Liver (tissue), 9 donors: Measurements from ENCODE around the gene APOL6. TPM values are rescaled to one million over a fixed set of nuclear protein-coding genes. Genes with fewer than 3 reads are reported as not detected.
"Not testable (repeated sequence)": the region's sequence is repeated elsewhere in the genome, so short reads cannot be mapped to it uniquely, and the experiment has no call there.

Experiments used
- DNase-seq: peaks from one replicate; pipeline ENCODE4 v3.0.0-alpha.2; 2017; ENCODE audit warnings: low spot score
- H3K27ac ChIP-seq, 2 donors: one replicate each; pipeline ENCODE4 v1.7.0; 2013; ENCODE audit warnings: inconsistent platforms in 2 of 2, low read length in 2 of 2, control low read depth in 1 of 2, low read depth in 1 of 2, mild to moderate bottlenecking in 1 of 2
- H3K27me3 ChIP-seq, 4 donors: one replicate each; pipeline versions ENCODE4 v1.6.1 to v1.7.0; 2013; ENCODE audit warnings: low read length in 3 of 4, inconsistent platforms in 1 of 4, mild to moderate bottlenecking in 1 of 4, moderate library complexity in 1 of 4; ENCODE audit not compliant: control insufficient read depth in 4 of 4, insufficient read depth in 4 of 4
- H3K36me3 ChIP-seq, 4 donors: one replicate each; pipeline versions ENCODE4 v1.6.1 to v1.7.0; 2013; ENCODE audit warnings: low read length in 3 of 4, mild to moderate bottlenecking in 3 of 4, low read depth in 1 of 4, moderate library complexity in 1 of 4; ENCODE audit not compliant: control insufficient read depth in 4 of 4, insufficient read depth in 3 of 4
- H3K4me1 ChIP-seq, 4 donors: one replicate each; pipeline versions ENCODE4 v1.6.1 to v1.7.0; 2013; ENCODE audit warnings: low read length in 3 of 4, mild to moderate bottlenecking in 3 of 4, moderate library complexity in 1 of 4; ENCODE audit not compliant: control insufficient read depth in 4 of 4, insufficient read depth in 4 of 4
- H3K4me3 ChIP-seq, 3 donors: one replicate each; pipeline versions ENCODE4 v1.6.1 to v1.7.0; 2013; ENCODE audit warnings: low read length in 3 of 3, control low read depth in 1 of 3, low read depth in 1 of 3, mild to moderate bottlenecking in 1 of 3
- H3K9ac ChIP-seq, 2 donors: one replicate each; pipeline ENCODE4 v1.7.0; 2013; ENCODE audit warnings: low read length in 2 of 2, mild to moderate bottlenecking in 2 of 2, moderate library complexity in 2 of 2, control low read depth in 1 of 2, low read depth in 1 of 2
- H3K9me3 ChIP-seq, 4 donors: one replicate each; pipeline versions ENCODE4 v1.6.1 to v1.7.0; 2013; ENCODE audit warnings: low read length in 3 of 4; ENCODE audit not compliant: control insufficient read depth in 4 of 4
- ATF3 ChIP-seq: IDR thresholded peaks from 2 replicates; pipeline ENCODE4 v1.6.1; 2016; ENCODE audit warnings: antibody characterized with exemption
- CTCF ChIP-seq: fragments of 150-350 bp; IDR thresholded peaks from 2 replicates; pipeline ENCODE4 v1.5.1; 2017; ENCODE audit warnings: improper control_type of control experiment, low read depth, low read length; ENCODE audit not compliant: missing input control
- EGR1 ChIP-seq, 2 donors: IDR thresholded peaks; 2 replicates each; pipeline ENCODE4 v1.6.1; 2016 to 2018; ENCODE audit warnings: antibody characterized with exemption in 2 of 2, low read depth in 2 of 2
- FOXA1 ChIP-seq: IDR thresholded peaks from 2 replicates; pipeline ENCODE4 v1.6.1; 2016; ENCODE audit warnings: antibody characterized with exemption
- FOXA2 ChIP-seq: IDR thresholded peaks from 2 replicates; pipeline ENCODE4 v1.6.1; 2016; ENCODE audit warnings: antibody characterized with exemption
- GABPA ChIP-seq, 2 donors: IDR thresholded peaks in 1 of 2; conservative IDR thresholded peaks in 1 of 2; 2 replicates each; pipeline ENCODE4 v1.6.1; 2016; ENCODE audit warnings: antibody characterized with exemption in 2 of 2, mild to moderate bottlenecking in 1 of 2, moderate library complexity in 1 of 2
- HNF4G ChIP-seq: IDR thresholded peaks from 2 replicates; pipeline ENCODE4 v1.6.1; 2016; ENCODE audit warnings: antibody characterized with exemption
- JUND ChIP-seq, 2 donors: IDR thresholded peaks; 2 replicates each; pipeline ENCODE4 v1.6.1; 2016; ENCODE audit warnings: antibody characterized with exemption in 2 of 2
- MAX ChIP-seq: IDR thresholded peaks from 2 replicates; pipeline ENCODE4 v1.6.1; 2016; ENCODE audit warnings: antibody characterized with exemption
- NR2F2 ChIP-seq: IDR thresholded peaks from 2 replicates; pipeline ENCODE4 v1.6.1; 2016; ENCODE audit warnings: antibody characterized with exemption
- RAD21 ChIP-seq, 2 donors: IDR thresholded peaks; 2 replicates each; pipeline ENCODE4 v1.6.1; 2016; ENCODE audit warnings: antibody characterized with exemption in 2 of 2, mild to moderate bottlenecking in 2 of 2
- RXRA ChIP-seq, 2 donors: IDR thresholded peaks; 2 replicates each; pipeline ENCODE4 v1.6.1; 2017 to 2018; ENCODE audit warnings: antibody characterized with exemption in 2 of 2, mild to moderate bottlenecking in 1 of 2
- SP1 ChIP-seq: IDR thresholded peaks from 2 replicates; pipeline ENCODE4 v1.6.1; 2018; ENCODE audit warnings: antibody characterized with exemption, mild to moderate bottlenecking
- TAF1 ChIP-seq: conservative IDR thresholded peaks from 2 replicates; pipeline ENCODE4 v1.6.1; 2016; ENCODE audit warnings: antibody characterized with exemption, mild to moderate bottlenecking
- YY1 ChIP-seq: IDR thresholded peaks from 2 replicates; pipeline ENCODE4 v1.6.1; 2016; ENCODE audit warnings: antibody characterized with exemption, mild to moderate bottlenecking
- WGBS: extraction: QIAGEN DNeasy Blood & Tissue Kit; methylation state at CpG from one replicate; pipeline ENCODE4 v1.1.7; 2013; 5-methylcytosine and 5-hydroxymethylcytosine counted together
- polyA plus RNA-seq, 2 donors: library from polyadenylated mRNA; stranded (reverse) in 1 of 2; unstranded in 1 of 2; fragments of 200-250 nt in 1 of 2; fragments of >200 nt in 1 of 2; fragmentation: Nextera tagmentation in 1 of 2; extraction: Ambion mirVana in 1 of 2; gene quantifications; one replicate each; pipeline versions ENCODE4 v1.2.1 to v1.2.3, GENCODE V29; 2013 to 2015
- total RNA-seq, 2 donors: library from RNA; depleted of rRNA; stranded (reverse); fragments of >200 nt; gene quantifications; one replicate each; pipeline ENCODE4 v1.2.3, GENCODE V29; 2014
- TF ChIP-seq, protein P1 (sequence below): IDR thresholded peaks from 2 replicates; pipeline ENCODE4 v1.6.1; 2016; ENCODE audit warnings: antibody characterized with exemption
- TF ChIP-seq, protein P2 (sequence below): IDR thresholded peaks from 2 replicates; pipeline ENCODE4 v1.6.1; 2016; ENCODE audit warnings: antibody characterized with exemption, mild to moderate bottlenecking
- donor health status: healthy.
- donor health status: healthy.
- donor health status: healthy.
- donor health status: healthy.
- donor health status: healthy.

The APOL6 gene
- total and polyA plus RNA-seq, 4 donors = 10.3 to 80.1 (median 17.3) TPM

GRCh38 chr22:35695202-35695601, 47.0 kb downstream of the APOL6 start:
- no peaks in the 10 kb centered on the region for H3K36me3 ChIP-seq
- H3K4me1 ChIP-seq = no peaks in the 10 kb centered on the region
- no peaks in the 10 kb centered on the region for H3K27me3 ChIP-seq
- no peak overlapping the region for H3K4me3 ChIP-seq
- H3K9ac ChIP-seq = no peak overlapping the region
- TF ChIP-seq FOXA2 = no peak
- TF ChIP-seq ATF3 = no peak
- TF ChIP-seq, protein P1, sequence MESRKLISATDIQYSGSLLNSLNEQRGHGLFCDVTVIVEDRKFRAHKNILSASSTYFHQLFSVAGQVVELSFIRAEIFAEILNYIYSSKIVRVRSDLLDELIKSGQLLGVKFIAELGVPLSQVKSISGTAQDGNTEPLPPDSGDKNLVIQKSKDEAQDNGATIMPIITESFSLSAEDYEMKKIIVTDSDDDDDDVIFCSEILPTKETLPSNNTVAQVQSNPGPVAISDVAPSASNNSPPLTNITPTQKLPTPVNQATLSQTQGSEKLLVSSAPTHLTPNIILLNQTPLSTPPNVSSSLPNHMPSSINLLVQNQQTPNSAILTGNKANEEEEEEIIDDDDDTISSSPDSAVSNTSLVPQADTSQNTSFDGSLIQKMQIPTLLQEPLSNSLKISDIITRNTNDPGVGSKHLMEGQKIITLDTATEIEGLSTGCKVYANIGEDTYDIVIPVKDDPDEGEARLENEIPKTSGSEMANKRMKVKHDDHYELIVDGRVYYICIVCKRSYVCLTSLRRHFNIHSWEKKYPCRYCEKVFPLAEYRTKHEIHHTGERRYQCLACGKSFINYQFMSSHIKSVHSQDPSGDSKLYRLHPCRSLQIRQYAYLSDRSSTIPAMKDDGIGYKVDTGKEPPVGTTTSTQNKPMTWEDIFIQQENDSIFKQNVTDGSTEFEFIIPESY = no peak
- no peak for TF ChIP-seq SP1
- TF ChIP-seq EGR1 (IDR thresholded peaks at IDR 0.05; ENCODE audit: low read depth in 2 of 2) = no peak
- TF ChIP-seq, protein P2, sequence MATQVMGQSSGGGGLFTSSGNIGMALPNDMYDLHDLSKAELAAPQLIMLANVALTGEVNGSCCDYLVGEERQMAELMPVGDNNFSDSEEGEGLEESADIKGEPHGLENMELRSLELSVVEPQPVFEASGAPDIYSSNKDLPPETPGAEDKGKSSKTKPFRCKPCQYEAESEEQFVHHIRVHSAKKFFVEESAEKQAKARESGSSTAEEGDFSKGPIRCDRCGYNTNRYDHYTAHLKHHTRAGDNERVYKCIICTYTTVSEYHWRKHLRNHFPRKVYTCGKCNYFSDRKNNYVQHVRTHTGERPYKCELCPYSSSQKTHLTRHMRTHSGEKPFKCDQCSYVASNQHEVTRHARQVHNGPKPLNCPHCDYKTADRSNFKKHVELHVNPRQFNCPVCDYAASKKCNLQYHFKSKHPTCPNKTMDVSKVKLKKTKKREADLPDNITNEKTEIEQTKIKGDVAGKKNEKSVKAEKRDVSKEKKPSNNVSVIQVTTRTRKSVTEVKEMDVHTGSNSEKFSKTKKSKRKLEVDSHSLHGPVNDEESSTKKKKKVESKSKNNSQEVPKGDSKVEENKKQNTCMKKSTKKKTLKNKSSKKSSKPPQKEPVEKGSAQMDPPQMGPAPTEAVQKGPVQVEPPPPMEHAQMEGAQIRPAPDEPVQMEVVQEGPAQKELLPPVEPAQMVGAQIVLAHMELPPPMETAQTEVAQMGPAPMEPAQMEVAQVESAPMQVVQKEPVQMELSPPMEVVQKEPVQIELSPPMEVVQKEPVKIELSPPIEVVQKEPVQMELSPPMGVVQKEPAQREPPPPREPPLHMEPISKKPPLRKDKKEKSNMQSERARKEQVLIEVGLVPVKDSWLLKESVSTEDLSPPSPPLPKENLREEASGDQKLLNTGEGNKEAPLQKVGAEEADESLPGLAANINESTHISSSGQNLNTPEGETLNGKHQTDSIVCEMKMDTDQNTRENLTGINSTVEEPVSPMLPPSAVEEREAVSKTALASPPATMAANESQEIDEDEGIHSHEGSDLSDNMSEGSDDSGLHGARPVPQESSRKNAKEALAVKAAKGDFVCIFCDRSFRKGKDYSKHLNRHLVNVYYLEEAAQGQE = no peak
- TF ChIP-seq RXRA (IDR thresholded peaks at IDR 0.05) = no peak
- no peak for TF ChIP-seq YY1
- TF ChIP-seq RAD21 (IDR thresholded peaks at IDR 0.05) = no peak
- TF ChIP-seq FOXA1 = no peak
- TF ChIP-seq NR2F2 = no peak
- no peak for TF ChIP-seq TAF1
- no peak for TF ChIP-seq GABPA (IDR thresholded peaks at IDR 0.05 in 1 of 2, conservative IDR thresholded peaks at IDR 0.05 in 1 of 2)
- no peak for TF ChIP-seq MAX
- TF ChIP-seq JUND (IDR thresholded peaks at IDR 0.05) = no peak
- no peak for TF ChIP-seq HNF4G
- no peak for TF ChIP-seq CTCF
- no peaks in the 10 kb centered on the region for H3K9me3 ChIP-seq
- WGBS = 82% methylated on average over 13 of the region's 13 CpGs
- DNase-seq = no peak
- H3K27ac ChIP-seq = no peak overlapping the region

- DNase-seq = no peak
- Histone ChIP-seq H3K27me3 (no peaks in the 10 kb centered on the region), H3K9me3 (no peaks in the 10 kb centered on the region), H3K36me3 (no peaks in the 10 kb centered on the region), H3K27ac (no peak overlapping the region), H3K4me1 (no peaks in the 10 kb centered on the region), H3K4me3 (no peak overlapping the region), H3K9ac (no peak overlapping the region)
- TF ChIP-seq HNF4G (no peak), ATF3 (no peak), TAF1 (no peak), JUND (IDR thresholded peaks at IDR 0.05) (no peak), RXRA (IDR thresholded peaks at IDR 0.05) (no peak), SP1 (no peak), FOXA2 (no peak), YY1 (no peak), FOXA1 (no peak), NR2F2 (no peak), EGR1 (IDR thresholded peaks at IDR 0.05; ENCODE audit: low read depth in 2 of 2) (no peak)
- 79% methylated on average over 14 of the region's 14 CpGs for WGBS
Measured at GRCh38 chr22:35697142-35697541, 48.9 kb downstream of the APOL6 start.

- not testable (repeated sequence) for H3K27me3 ChIP-seq, H3K36me3 ChIP-seq, H3K4me1 ChIP-seq, H3K27ac ChIP-seq, H3K9me3 ChIP-seq, H3K4me3 ChIP-seq, DNase-seq, H3K9ac ChIP-seq
- whole genome bisulfite sequencing = 77% methylated on average over 4 of the region's 6 CpGs
Measured at GRCh38 chr22:35699852-35700251, 51.6 kb downstream of the APOL6 start.
